Cardiac muscle cell (in vitro differentiated cells and primary cell): ENCODE data around the gene CBX2. TPM values are rescaled to one million over a fixed set of nuclear protein-coding genes. Genes with fewer than 3 reads are reported as not detected.

ENCODE experiments used
- DNase-seq, 2 donors: peaks; one replicate each; pipeline versions ENCODE4 v3.0.0 to v3.0.0-alpha.2; 2010 to 2017; ENCODE audit warnings: low read depth in 1 of 2, low spot score in 1 of 2
- H3K27ac ChIP-seq: fragments of 200-600 bp; sonication (generic); 2 replicates; pipeline ENCODE4 v1.5.1; 2016
- H3K27me3 ChIP-seq: fragments of 200-600 bp; sonication (generic); 2 replicates; pipeline ENCODE4 v1.6.0; 2016; ENCODE audit warnings: control low read depth
- H3K36me3 ChIP-seq: fragments of 200-600 bp; sonication (generic); 2 replicates; pipeline ENCODE4 v1.5.1; 2016; ENCODE audit warnings: control low read depth
- H3K4me1 ChIP-seq: fragments of 200-600 bp; sonication (generic); 2 replicates; pipeline ENCODE4 v1.8.1; 2017; ENCODE audit warnings: low read depth, mild to moderate bottlenecking, mixed run types
- H3K4me3 ChIP-seq: fragments of 200-600 bp; sonication (generic); 2 replicates; pipeline ENCODE4 v1.5.1; 2016; ENCODE audit warnings: mild to moderate bottlenecking
- H3K9me3 ChIP-seq: fragments of 200-600 bp; sonication (generic); 2 replicates; pipeline ENCODE4 v1.5.1; 2017; ENCODE audit warnings: low read depth, mild to moderate bottlenecking, control low read depth
- polyA plus RNA-seq: library from polyadenylated mRNA; unstranded; fragments of >200 nt; fragmentation: Nextera tagmentation; extraction: Ambion mirVana; gene quantifications from 2 replicates; pipeline ENCODE4 v1.2.1, GENCODE V29; 2016
- total RNA-seq: library from RNA; depleted of rRNA; stranded (reverse); fragments of >200 nt; gene quantifications from 2 replicates; pipeline ENCODE4 v1.2.3, GENCODE V29; 2016
- TF ChIP-seq, protein P1 (sequence below): IDR thresholded peaks from 2 replicates; pipeline ENCODE4 v1.5.1; 2012; ENCODE audit warnings: low read depth, mild to moderate bottlenecking, low read length

Gene CBX2
- total RNA-seq, result 35.3 and 51.1 TPM in 2 replicates
- 25.8 and 28.8 TPM in 2 replicates for polyA plus RNA-seq

- no peaks in the 10 kb centered on the region for H3K36me3 ChIP-seq
- H3K4me3 ChIP-seq, result peak within 1 kb of the TSS; percentile 93
- peaks cover 7% of the 10 kb centered on the region for H3K4me1 ChIP-seq
- no peaks in the 10 kb centered on the region for H3K9me3 ChIP-seq
- TF ChIP-seq, protein P1, sequence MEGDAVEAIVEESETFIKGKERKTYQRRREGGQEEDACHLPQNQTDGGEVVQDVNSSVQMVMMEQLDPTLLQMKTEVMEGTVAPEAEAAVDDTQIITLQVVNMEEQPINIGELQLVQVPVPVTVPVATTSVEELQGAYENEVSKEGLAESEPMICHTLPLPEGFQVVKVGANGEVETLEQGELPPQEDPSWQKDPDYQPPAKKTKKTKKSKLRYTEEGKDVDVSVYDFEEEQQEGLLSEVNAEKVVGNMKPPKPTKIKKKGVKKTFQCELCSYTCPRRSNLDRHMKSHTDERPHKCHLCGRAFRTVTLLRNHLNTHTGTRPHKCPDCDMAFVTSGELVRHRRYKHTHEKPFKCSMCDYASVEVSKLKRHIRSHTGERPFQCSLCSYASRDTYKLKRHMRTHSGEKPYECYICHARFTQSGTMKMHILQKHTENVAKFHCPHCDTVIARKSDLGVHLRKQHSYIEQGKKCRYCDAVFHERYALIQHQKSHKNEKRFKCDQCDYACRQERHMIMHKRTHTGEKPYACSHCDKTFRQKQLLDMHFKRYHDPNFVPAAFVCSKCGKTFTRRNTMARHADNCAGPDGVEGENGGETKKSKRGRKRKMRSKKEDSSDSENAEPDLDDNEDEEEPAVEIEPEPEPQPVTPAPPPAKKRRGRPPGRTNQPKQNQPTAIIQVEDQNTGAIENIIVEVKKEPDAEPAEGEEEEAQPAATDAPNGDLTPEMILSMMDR, result no peak
- peak; percentile 76 to 91 for DNase-seq
- peak within 1 kb of the TSS; percentile 61 for H3K27ac ChIP-seq
- H3K27me3 ChIP-seq, result no peaks in the 10 kb centered on the region
Measured at GRCh38 chr17:79777894-79778503, at the start of gene CBX2. Gene CBX2 (plus strand): TSS chr17:79778148. CDS start chr17:79778236, 88 bp downstream.

- Histone ChIP-seq H3K4me3 (no peak overlapping the region), H3K9me3 (no peaks in the 10 kb centered on the region), H3K27me3 (no peaks in the 10 kb centered on the region), H3K27ac (no peak overlapping the region), H3K4me1 (no peaks in the 10 kb centered on the region), H3K36me3 (no peaks in the 10 kb centered on the region)
- DNase-seq, result peak; percentile 87 to 94
- TF ChIP-seq, protein P1, result no peak
Measured at GRCh38 chr17:79728169-79728907, 49.6 kb upstream of the CBX2 start.

- TF ChIP-seq, protein P1, result no peak
- Histone ChIP-seq H3K27ac (no peak overlapping the region), H3K9me3 (no peaks in the 10 kb centered on the region), H3K4me1 (no peaks in the 10 kb centered on the region), H3K27me3 (no peaks in the 10 kb centered on the region), H3K36me3 (no peaks in the 10 kb centered on the region), H3K4me3 (no peak overlapping the region)
- no peak for DNase-seq
Measured at GRCh38 chr17:79728908-79729471, 49.0 kb upstream of the CBX2 start.

GRCh38 chr17:79729761-79730160 lies 48.2 kb upstream of the CBX2 start:
- no peaks in the 10 kb centered on the region for H3K4me1 ChIP-seq
- H3K4me3 ChIP-seq, result no peak overlapping the region
- no peaks in the 10 kb centered on the region for H3K36me3 ChIP-seq
- H3K27me3 ChIP-seq, result no peaks in the 10 kb centered on the region
- DNase-seq, result no peak
- H3K9me3 ChIP-seq, result no peaks in the 10 kb centered on the region
- TF ChIP-seq, protein P1, result no peak
- no peak overlapping the region for H3K27ac ChIP-seq

DNA sequence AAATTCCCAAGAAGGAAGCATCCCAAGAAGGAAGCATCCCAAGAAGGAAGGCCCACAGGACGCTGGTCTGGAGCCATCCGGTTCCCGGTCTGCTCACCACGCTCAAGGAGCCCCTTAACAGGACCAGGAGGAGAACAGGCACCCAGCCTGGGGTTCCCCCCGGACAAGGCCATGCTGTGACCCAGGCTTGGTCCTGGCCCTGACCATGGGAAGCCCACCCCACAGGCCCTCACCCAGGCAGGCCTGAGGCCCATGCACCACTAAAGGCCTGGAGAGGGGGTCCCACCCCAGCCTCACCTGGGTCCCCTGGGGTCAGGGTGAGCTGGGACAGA lies 47.5 kb upstream of the CBX2 start:
- DNase-seq, result no peak
- Histone ChIP-seq H3K27ac (no peak overlapping the region), H3K27me3 (no peaks in the 10 kb centered on the region), H3K36me3 (no peaks in the 10 kb centered on the region), H3K4me3 (no peak overlapping the region), H3K4me1 (no peaks in the 10 kb centered on the region), H3K9me3 (no peaks in the 10 kb centered on the region)
- TF ChIP-seq, protein P1, result no peak
